Measurements from ENCODE around the gene ZFP28. TPM values are rescaled to one million over a fixed set of nuclear protein-coding genes. Genes with fewer than 3 reads are reported as not detected.

Gene ZFP28
- total and polyA plus RNA-seq, 2 of the 4 experiments (the other 2 are of a cell fraction): 3.0 to 6.5 TPM

DNA sequence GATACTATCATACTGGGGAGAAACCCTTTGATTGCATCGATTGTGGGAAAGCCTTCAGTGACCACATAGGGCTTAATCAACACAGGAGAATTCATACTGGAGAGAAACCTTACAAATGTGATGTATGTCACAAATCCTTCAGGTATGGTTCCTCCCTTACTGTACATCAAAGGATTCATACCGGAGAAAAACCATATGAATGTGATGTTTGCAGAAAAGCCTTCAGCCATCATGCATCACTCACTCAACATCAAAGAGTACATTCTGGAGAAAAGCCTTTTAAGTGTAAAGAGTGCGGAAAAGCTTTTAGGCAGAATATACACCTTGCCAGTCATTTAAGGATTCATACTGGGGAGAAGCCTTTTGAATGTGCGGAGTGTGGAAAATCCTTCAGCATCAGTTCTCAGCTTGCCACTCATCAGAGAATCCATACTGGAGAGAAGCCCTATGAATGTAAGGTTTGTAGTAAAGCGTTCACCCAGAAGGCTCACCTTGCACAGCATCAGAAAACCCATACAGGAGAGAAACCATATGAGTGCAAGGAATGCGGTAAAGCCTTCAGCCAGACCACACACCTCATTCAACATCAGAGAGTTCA is 15.6 kb downstream of the ZFP28 start:
- DNase-seq (no peak), ATAC-seq (ENCODE audit: low read depth) (no peak)
- Histone ChIP-seq H3K27ac (ENCODE audit: insufficient read depth, low read length) (no peak overlapping the region), H2BK20ac (ENCODE audit: low read depth, low read length) (no peak overlapping the region), H4K20me1 (ENCODE audit: insufficient read depth, low read length) (no peaks in the 10 kb centered on the region), H4K5ac (ENCODE audit: low read depth, low read length) (no peak overlapping the region), H2AFZ (replicated peaks; ENCODE audit: low read length, poor library complexity) (no peak overlapping the region), H3K56ac (ENCODE audit: extremely low read depth, insufficient read depth, low read length) (no peak overlapping the region), H4K91ac (ENCODE audit: insufficient read depth, low read depth, low read length) (no peak overlapping the region), H2BK5ac (ENCODE audit: low read depth, low read length, poor library complexity, severe bottlenecking) (no peak overlapping the region), H3K18ac (ENCODE audit: low read depth, low read length) (no peak overlapping the region), H4K8ac (ENCODE audit: low read depth in 2 of 2, low read length in 2 of 2) (no peak overlapping the region), H3K9me1 (ENCODE audit: insufficient read depth, low read length) (no peaks in the 10 kb centered on the region), H3K4me2 (ENCODE audit: low read depth, low read length) (no peak overlapping the region), H3K4ac (ENCODE audit: low read depth, low read length) (no peak overlapping the region), H3K23ac (ENCODE audit: low read depth, low read length) (no peak overlapping the region), H3K36me3 (ENCODE audit: control insufficient read depth, insufficient read depth, low read length) (peaks cover 33% of the 10 kb centered on the region), H2BK120ac (ENCODE audit: low read depth, low read length) (no peak overlapping the region), H2BK15ac (ENCODE audit: low read depth, low read length) (no peak overlapping the region), H3K4me1 (ENCODE audit: control insufficient read depth, insufficient read depth, low read length) (no peaks in the 10 kb centered on the region), H3K4me3 (ENCODE audit: insufficient read depth, low read depth, low read length) (no peak overlapping the region), H3K27me3 (ENCODE audit: control insufficient read depth, insufficient read depth, low read length) (no peaks in the 10 kb centered on the region), H3K9me3 (ENCODE audit: control insufficient read depth, insufficient read depth, low read length) (peaks cover 63% of the 10 kb centered on the region), H2AK9ac (replicated peaks; ENCODE audit: low read depth, low read length, poor library complexity) (no peak overlapping the region), H2AK5ac (ENCODE audit: low read depth, low read length) (no peak overlapping the region), H3K79me1 (ENCODE audit: low read depth in 1 of 2, low read length in 2 of 2) (peaks cover 0 to 5% of the 10 kb centered on the region in 2 experiments; a peak in 2 of 4 replicates), H3K9ac (ENCODE audit: low read depth, low read length) (no peak overlapping the region), H3K14ac (replicated peaks; ENCODE audit: low read depth, low read length) (no peak overlapping the region)
- ChIA-PET CTCF (no interaction called here), POLR2A (ENCODE audit: unreplicated experiment) (no interaction called here)
- in situ Hi-C loops (cut with MboI; ENCODE audit: low sequenced_read_pairs): no loop called here
- BruUV-seq (replicated peaks): no TSS peak
- dilution Hi-C loops (cut with HindIII; ENCODE audit: low sequenced_read_pairs, unreplicated experiment): no loop called here
- intact Hi-C loops (cut with micrococcal nuclease): no loop called here
- TF ChIP-seq SMC3 (IDR thresholded peaks at IDR 0.05; ENCODE audit: low read depth, low read length) (no peak), RFX5 (IDR thresholded peaks at IDR 0.05; ENCODE audit: low read depth, low read length) (no peak), MAFK (IDR thresholded peaks at IDR 0.05; ENCODE audit: low read depth, low read length) (no peak), POLR2A (IDR thresholded peaks at IDR 0.05; ENCODE audit: low read depth, low read length) (no peak), MAZ (IDR thresholded peaks at IDR 0.05; ENCODE audit: borderline replicate concordance, low read depth, low read length) (no peak), CEBPB (IDR thresholded peaks at IDR 0.05; ENCODE audit: low read depth, low read length) (no peak), USF2 (IDR thresholded peaks at IDR 0.05; ENCODE audit: low read depth, low read length) (no peak), MXI1 (IDR thresholded peaks at IDR 0.05; ENCODE audit: borderline replicate concordance, low read depth, low read length) (no peak)
- TF ChIP-seq, protein P1, sequence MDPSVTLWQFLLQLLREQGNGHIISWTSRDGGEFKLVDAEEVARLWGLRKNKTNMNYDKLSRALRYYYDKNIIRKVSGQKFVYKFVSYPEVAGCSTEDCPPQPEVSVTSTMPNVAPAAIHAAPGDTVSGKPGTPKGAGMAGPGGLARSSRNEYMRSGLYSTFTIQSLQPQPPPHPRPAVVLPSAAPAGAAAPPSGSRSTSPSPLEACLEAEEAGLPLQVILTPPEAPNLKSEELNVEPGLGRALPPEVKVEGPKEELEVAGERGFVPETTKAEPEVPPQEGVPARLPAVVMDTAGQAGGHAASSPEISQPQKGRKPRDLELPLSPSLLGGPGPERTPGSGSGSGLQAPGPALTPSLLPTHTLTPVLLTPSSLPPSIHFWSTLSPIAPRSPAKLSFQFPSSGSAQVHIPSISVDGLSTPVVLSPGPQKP (IDR thresholded peaks at IDR 0.05; ENCODE audit: borderline replicate concordance, low read depth, low read length): no peak
- WGBS, 2 experiments (ENCODE audit: extremely low coverage in 2 of 2, insufficient read length in 1 of 2): no CpG with 5 or more reads among the region's 6 CpGs
